SK-N-SH (cell line): ENCODE results near the gene CCDC30.

ENCODE experiments used
- CHD2 ChIP-seq: fragments of 150-350 bp; IDR thresholded peaks from 2 replicates; pipeline ENCODE4 v1.6.1; 2018; ENCODE audit warnings: low read length; ENCODE audit not compliant: partially characterized antibody
- CTCF ChIP-seq: fragments of 200-600 bp; sonication (generic); IDR thresholded peaks from 2 replicates; pipeline ENCODE4 v1.6.1; 2017; ENCODE audit warnings: antibody characterized with exemption, mild to moderate bottlenecking, moderate library complexity
- EP300 ChIP-seq, 2 experiments: IDR thresholded peaks; 2 replicates each; pipeline versions ENCODE4 v1.4.0 to v1.6.1; 2012; ENCODE audit warnings: borderline replicate concordance in 1 of 2, low read depth in 1 of 2, low read length in 1 of 2
- EZH2phosphoT487 ChIP-seq: fragments of 200-600 bp; sonication (generic); IDR thresholded peaks from 2 replicates; pipeline ENCODE4 v1.6.1; 2017; ENCODE audit warnings: low read depth, mixed run types, mild to moderate bottlenecking, antibody characterized with exemption, moderate library complexity, borderline replicate concordance
- JUND ChIP-seq: IDR thresholded peaks from 2 replicates; pipeline ENCODE4 v1.4.0; 2012
- MXI1 ChIP-seq: IDR thresholded peaks from 2 replicates; pipeline ENCODE4 v1.6.1; 2012; ENCODE audit warnings: mild to moderate bottlenecking, low read depth, low read length, improper control_type of control experiment
- POLR2AphosphoS5 ChIP-seq: IDR thresholded peaks from 2 replicates; pipeline ENCODE4 v1.6.1; 2012; ENCODE audit warnings: low read depth, low read length
- RAD21 ChIP-seq: IDR thresholded peaks from 2 replicates; pipeline ENCODE4 v1.6.1; 2012; ENCODE audit warnings: mild to moderate bottlenecking, low read length
- RFX5 ChIP-seq: IDR thresholded peaks from 2 replicates; pipeline ENCODE4 v1.6.1; 2012; ENCODE audit warnings: mild to moderate bottlenecking, improper control_type of control experiment, low read length
- TAF1 ChIP-seq: IDR thresholded peaks from 2 replicates; pipeline ENCODE4 v1.6.1; 2012; ENCODE audit warnings: low read depth, mild to moderate bottlenecking, low read length, moderate library complexity, borderline replicate concordance
- USF2 ChIP-seq: fragments of 150-350 bp; IDR thresholded peaks from 2 replicates; pipeline ENCODE4 v1.6.1; 2017; ENCODE audit warnings: antibody characterized with exemption, low read length, low read depth, borderline replicate concordance
- YY1 ChIP-seq: IDR thresholded peaks from 2 replicates; pipeline ENCODE4 v1.4.0; 2012; ENCODE audit warnings: low read depth, mild to moderate bottlenecking
- TF ChIP-seq, protein P1 (sequence below): IDR thresholded peaks from 2 replicates; pipeline ENCODE4 v1.6.1; 2012; ENCODE audit warnings: mild to moderate bottlenecking, low read depth, low read length, moderate library complexity

GRCh38 chr1:42639116-42639515 lies 176.0 kb downstream of the CCDC30 start:
- TF ChIP-seq CTCF (no peak), YY1 (no peak), RAD21 (no peak), TAF1 (no peak), RFX5 (no peak), EZH2phosphoT487 (no peak), MXI1 (no peak), POLR2AphosphoS5 (no peak), JUND (no peak), CHD2 (no peak), USF2 (no peak), EP300 (IDR thresholded peaks at IDR 0.05; ENCODE audit: borderline replicate concordance in 1 of 2, low read depth in 1 of 2, low read length in 1 of 2) (no peak)
- TF ChIP-seq, protein P1, sequence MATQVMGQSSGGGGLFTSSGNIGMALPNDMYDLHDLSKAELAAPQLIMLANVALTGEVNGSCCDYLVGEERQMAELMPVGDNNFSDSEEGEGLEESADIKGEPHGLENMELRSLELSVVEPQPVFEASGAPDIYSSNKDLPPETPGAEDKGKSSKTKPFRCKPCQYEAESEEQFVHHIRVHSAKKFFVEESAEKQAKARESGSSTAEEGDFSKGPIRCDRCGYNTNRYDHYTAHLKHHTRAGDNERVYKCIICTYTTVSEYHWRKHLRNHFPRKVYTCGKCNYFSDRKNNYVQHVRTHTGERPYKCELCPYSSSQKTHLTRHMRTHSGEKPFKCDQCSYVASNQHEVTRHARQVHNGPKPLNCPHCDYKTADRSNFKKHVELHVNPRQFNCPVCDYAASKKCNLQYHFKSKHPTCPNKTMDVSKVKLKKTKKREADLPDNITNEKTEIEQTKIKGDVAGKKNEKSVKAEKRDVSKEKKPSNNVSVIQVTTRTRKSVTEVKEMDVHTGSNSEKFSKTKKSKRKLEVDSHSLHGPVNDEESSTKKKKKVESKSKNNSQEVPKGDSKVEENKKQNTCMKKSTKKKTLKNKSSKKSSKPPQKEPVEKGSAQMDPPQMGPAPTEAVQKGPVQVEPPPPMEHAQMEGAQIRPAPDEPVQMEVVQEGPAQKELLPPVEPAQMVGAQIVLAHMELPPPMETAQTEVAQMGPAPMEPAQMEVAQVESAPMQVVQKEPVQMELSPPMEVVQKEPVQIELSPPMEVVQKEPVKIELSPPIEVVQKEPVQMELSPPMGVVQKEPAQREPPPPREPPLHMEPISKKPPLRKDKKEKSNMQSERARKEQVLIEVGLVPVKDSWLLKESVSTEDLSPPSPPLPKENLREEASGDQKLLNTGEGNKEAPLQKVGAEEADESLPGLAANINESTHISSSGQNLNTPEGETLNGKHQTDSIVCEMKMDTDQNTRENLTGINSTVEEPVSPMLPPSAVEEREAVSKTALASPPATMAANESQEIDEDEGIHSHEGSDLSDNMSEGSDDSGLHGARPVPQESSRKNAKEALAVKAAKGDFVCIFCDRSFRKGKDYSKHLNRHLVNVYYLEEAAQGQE: no peak
